ENCODE measurements around the gene CRACR2A.
A peak's percentile ranks its signal among the peaks of the same experiment; 100 is the strongest.

CRACR2A gene

DNA sequence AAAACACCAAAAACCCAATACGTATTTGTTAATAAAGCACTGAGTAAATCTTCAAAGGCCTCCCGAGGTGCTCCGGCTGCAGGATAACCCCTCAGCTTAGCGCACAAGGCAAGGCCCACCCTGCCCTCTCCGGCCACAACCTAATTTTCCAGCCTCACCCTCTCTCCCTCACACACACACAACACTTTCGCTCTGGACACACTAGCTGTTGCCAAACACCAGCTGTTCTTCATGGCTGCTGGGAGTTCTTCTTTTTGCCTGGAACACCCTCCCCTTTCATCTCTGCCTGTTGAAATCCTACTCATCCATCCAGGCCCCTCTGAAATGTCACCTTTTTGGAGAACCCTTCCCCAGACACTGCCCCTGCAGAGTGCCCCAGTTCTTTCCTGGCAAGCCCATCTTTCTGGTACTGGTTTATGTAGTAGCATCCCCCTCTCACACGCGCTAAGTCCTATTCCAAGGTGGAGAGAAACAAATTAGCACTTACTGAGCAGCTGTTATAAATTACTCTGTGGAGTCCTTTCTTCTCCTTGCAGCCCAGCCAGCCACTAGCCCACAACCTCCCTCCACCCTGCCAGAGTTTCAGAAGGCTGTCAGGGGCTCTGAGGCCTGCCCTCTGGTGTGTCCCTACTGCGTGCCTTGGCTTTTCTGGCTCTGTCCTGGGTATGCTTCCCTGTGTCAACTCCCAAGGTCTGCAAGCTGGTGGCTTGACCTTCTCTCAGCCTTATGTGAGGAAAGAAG is 805 bp upstream of the CRACR2A start:
- Histone ChIP-seq H3K4me1 (ENCODE audit: low read length) (peaks cover 12% of the 10 kb centered on the region; the same call in 1 of the 2 replicates), H3K9ac (ENCODE audit: low read length) (peak overlapping the region; percentile 71), H3K9me3 (replicated peaks; ENCODE audit: insufficient read depth, low read length) (no peaks in the 10 kb centered on the region), H3K4me3 (ENCODE audit: low read length) (peak overlapping the region; percentile 71), H3F3A (ENCODE audit: insufficient read depth, low read length) (peaks cover 4% of the 10 kb centered on the region; the same call in 1 of the 2 replicates), H4K20me1 (ENCODE audit: insufficient read depth, low read length) (no peaks in the 10 kb centered on the region), H2AFZ (ENCODE audit: low read length) (peak overlapping the region; percentile 97), H3K36me3 (replicated peaks; ENCODE audit: insufficient read depth, low read length) (no peaks in the 10 kb centered on the region), H3K27me3 (replicated peaks; ENCODE audit: insufficient read depth, low read length) (no peaks in the 10 kb centered on the region), H3K79me2 (ENCODE audit: low read length) (peaks cover 31% of the 10 kb centered on the region), H3K9me2 (replicated peaks; ENCODE audit: insufficient read depth, low read length) (no peaks in the 10 kb centered on the region), H3K27ac (ENCODE audit: low read length) (peak overlapping the region; percentile 63; the same call in 1 of the 2 replicates), H3K4me2 (ENCODE audit: low read depth, low read length) (peak overlapping the region; percentile 80)
- TF ChIP-seq EZH2phosphoT487 (IDR thresholded peaks at IDR 0.05; ENCODE audit: low read length) (no peak), EZH2 (optimal IDR thresholded peaks at IDR 0.05; ENCODE audit: low read depth, low read length) (no peak)
- TF ChIP-seq, protein P1, sequence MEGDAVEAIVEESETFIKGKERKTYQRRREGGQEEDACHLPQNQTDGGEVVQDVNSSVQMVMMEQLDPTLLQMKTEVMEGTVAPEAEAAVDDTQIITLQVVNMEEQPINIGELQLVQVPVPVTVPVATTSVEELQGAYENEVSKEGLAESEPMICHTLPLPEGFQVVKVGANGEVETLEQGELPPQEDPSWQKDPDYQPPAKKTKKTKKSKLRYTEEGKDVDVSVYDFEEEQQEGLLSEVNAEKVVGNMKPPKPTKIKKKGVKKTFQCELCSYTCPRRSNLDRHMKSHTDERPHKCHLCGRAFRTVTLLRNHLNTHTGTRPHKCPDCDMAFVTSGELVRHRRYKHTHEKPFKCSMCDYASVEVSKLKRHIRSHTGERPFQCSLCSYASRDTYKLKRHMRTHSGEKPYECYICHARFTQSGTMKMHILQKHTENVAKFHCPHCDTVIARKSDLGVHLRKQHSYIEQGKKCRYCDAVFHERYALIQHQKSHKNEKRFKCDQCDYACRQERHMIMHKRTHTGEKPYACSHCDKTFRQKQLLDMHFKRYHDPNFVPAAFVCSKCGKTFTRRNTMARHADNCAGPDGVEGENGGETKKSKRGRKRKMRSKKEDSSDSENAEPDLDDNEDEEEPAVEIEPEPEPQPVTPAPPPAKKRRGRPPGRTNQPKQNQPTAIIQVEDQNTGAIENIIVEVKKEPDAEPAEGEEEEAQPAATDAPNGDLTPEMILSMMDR (IDR thresholded peaks at IDR 0.05; ENCODE audit: low read length) = no peak
- no peak for DNase-seq

DNA sequence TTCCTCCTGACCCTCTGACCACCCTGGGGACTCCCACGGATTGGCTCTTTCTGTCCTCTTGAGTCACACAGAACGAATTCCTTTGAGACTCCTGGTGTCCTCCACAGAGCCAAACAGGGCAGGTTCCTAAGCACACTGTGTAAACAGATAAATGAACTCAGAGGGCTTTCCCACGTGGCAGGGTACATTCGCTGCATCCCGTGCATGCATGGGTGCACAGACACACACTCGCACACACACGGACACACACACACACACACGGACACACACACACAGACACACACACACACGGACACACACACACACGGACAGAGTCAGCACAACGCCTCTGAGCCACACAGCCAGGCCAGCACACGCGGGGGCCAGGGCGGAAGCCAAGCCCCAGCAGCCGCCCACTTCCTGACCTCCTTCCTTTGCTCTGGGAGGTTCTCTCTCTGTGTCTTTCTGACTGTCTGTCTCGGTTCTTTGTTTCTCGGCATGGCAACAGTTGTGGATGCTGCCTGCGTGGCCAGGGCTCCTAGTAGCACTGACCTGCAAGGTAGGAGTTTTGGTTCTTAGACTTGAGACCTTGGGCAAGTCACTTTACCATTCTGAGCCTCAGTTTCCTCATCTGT is 706 bp downstream of the CRACR2A start:
- Histone ChIP-seq H3F3A (ENCODE audit: insufficient read depth, low read length) (peaks cover 4% of the 10 kb centered on the region; the same call in 1 of the 2 replicates), H3K4me1 (ENCODE audit: low read length) (peaks cover 12% of the 10 kb centered on the region; the same call in 1 of the 2 replicates), H3K9me2 (replicated peaks; ENCODE audit: insufficient read depth, low read length) (no peaks in the 10 kb centered on the region), H3K9me3 (replicated peaks; ENCODE audit: insufficient read depth, low read length) (no peaks in the 10 kb centered on the region), H3K9ac (ENCODE audit: low read length) (peak overlapping the region; percentile 71), H2AFZ (ENCODE audit: low read length) (peak overlapping the region; percentile 97), H3K27ac (ENCODE audit: low read length) (peak overlapping the region; percentile 63), H3K79me2 (ENCODE audit: low read length) (peaks cover 38% of the 10 kb centered on the region), H3K36me3 (replicated peaks; ENCODE audit: insufficient read depth, low read length) (no peaks in the 10 kb centered on the region), H3K4me3 (ENCODE audit: low read length) (peak overlapping the region; percentile 71), H3K4me2 (ENCODE audit: low read depth, low read length) (peak overlapping the region; percentile 80), H3K27me3 (replicated peaks; ENCODE audit: insufficient read depth, low read length) (no peaks in the 10 kb centered on the region), H4K20me1 (ENCODE audit: insufficient read depth, low read length) (no peaks in the 10 kb centered on the region)
- no peak for TF ChIP-seq EZH2 (optimal IDR thresholded peaks at IDR 0.05; ENCODE audit: low read depth, low read length)
- TF ChIP-seq, protein P1 (IDR thresholded peaks at IDR 0.05; ENCODE audit: low read length) = no peak
- no peak for TF ChIP-seq EZH2phosphoT487 (IDR thresholded peaks at IDR 0.05; ENCODE audit: low read length)
- DNase-seq = peak; percentile 77

DNA sequence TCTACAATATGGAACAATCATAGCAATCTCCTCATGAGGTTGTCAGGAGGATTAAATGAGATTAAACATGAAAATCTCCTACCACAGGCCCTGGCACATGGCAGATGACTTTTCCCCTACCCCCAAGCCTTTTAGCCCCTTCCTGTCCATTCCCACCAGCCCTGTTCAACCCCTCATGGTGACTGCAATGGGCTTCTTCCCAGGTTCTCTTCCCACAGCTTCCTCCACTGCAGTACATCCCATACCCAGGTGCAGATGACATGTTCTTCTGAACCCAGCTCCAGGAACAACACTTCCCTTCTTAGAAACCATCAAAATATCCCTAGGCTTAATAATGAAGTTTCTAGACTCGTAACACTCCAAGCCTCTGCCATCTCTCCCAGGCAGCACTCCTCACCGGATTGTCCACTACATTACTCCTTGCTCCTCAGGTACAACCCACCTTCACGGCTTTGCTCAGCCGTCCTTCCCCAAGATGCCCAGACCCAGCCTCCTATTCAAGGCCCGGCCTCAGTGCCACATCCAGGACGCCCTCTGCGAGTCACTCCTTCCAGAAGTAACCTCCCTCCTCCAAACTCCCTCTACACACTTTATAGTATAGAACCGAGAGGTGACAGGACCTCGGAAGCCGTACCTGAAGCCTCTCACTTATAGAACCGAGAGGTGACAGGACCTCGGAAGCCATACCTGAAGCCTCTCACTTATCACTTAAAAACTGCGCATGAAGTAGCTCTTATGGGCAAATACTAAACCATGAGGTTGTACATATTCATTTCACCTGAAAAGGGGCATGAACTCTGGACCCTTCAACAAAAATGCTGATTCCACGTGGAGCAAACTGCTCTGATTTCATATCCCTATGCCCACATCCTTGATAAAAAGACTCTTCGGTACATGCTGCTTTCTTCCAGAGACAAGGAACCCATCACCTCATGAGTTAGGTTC is 1.5 kb downstream of the CRACR2A start:
- peaks cover 38% of the 10 kb centered on the region for H3K79me2 ChIP-seq (ENCODE audit: low read length)
- peak overlapping the region; percentile 97 for H2AFZ ChIP-seq (ENCODE audit: low read length)
- peaks cover 12% of the 10 kb centered on the region; the same call in 1 of the 2 replicates for H3K4me1 ChIP-seq (ENCODE audit: low read length)
- H3K36me3 ChIP-seq (replicated peaks; ENCODE audit: insufficient read depth, low read length) = no peaks in the 10 kb centered on the region
- H3K27me3 ChIP-seq (replicated peaks; ENCODE audit: insufficient read depth, low read length) = no peaks in the 10 kb centered on the region
- peak overlapping the region; percentile 80 for H3K4me2 ChIP-seq (ENCODE audit: low read depth, low read length)
- H3F3A ChIP-seq (ENCODE audit: insufficient read depth, low read length) = peaks cover 4% of the 10 kb centered on the region; the same call in 1 of the 2 replicates
- H4K20me1 ChIP-seq (ENCODE audit: insufficient read depth, low read length) = no peaks in the 10 kb centered on the region
- TF ChIP-seq EZH2phosphoT487 (IDR thresholded peaks at IDR 0.05; ENCODE audit: low read length) (no peak), EZH2 (optimal IDR thresholded peaks at IDR 0.05; ENCODE audit: low read depth, low read length) (no peak)
- TF ChIP-seq, protein P1 (IDR thresholded peaks at IDR 0.05; ENCODE audit: low read length) = no peak
- no peak for DNase-seq
- H3K9me3 ChIP-seq (replicated peaks; ENCODE audit: insufficient read depth, low read length) = no peaks in the 10 kb centered on the region
- H3K27ac ChIP-seq (ENCODE audit: low read length) = no peak overlapping the region; the same call in 1 of the 2 replicates
- peak overlapping the region; percentile 71; the same call in 1 of the 2 replicates for H3K9ac ChIP-seq (ENCODE audit: low read length)
- peak overlapping the region; percentile 71 for H3K4me3 ChIP-seq (ENCODE audit: low read length)
- no peaks in the 10 kb centered on the region for H3K9me2 ChIP-seq (replicated peaks; ENCODE audit: insufficient read depth, low read length)

Measured in MM.1S (cell line).